Right hindlimb (tissue), 1 donor: ENCODE data around the gene NKX3-2.
"Not testable (repeated sequence)": the region's sequence is repeated elsewhere in the genome, so short reads cannot be mapped to it uniquely, and the experiment has no call there.

Experiments
- DNase-seq: peaks from one replicate; pipeline ENCODE4 v3.0.0-alpha.2; 2018

Gene NKX3-2

GRCh38 chr4:13543839-13544605, at the start of gene NKX3-2:
TSS of gene NKX3-2 (minus strand) at chr4:13544508. CDS start at chr4:13544414, 94 bp downstream.
- no peak for DNase-seq

GRCh38 chr4:13592220-13592619, 47.9 kb upstream of the NKX3-2 start:
- no peak for DNase-seq

GRCh38 chr4:13590766-13591165, 46.5 kb upstream of the NKX3-2 start:
- DNase-seq, result no peak

GRCh38 chr4:13588954-13589353, 44.6 kb upstream of the NKX3-2 start:
- DNase-seq, result no peak

- DNase-seq, result no peak
These were observed 40.2 kb upstream of the NKX3-2 start for GRCh38 chr4:13584481-13584880.

- DNase-seq, result no peak
These were observed 35.7 kb upstream of the NKX3-2 start for GRCh38 chr4:13580036-13580435.

GRCh38 chr4:13577660-13578059, 33.4 kb upstream of the NKX3-2 start:
- no peak for DNase-seq

- no peak for DNase-seq
These were observed 26.6 kb upstream of the NKX3-2 start for GRCh38 chr4:13570916-13571315.

GRCh38 chr4:13567125-13567524, 22.8 kb upstream of the NKX3-2 start:
- DNase-seq, result no peak

- no peak for DNase-seq
These were observed 18.6 kb upstream of the NKX3-2 start for GRCh38 chr4:13562876-13563275.

GRCh38 chr4:13561673-13562072, 17.4 kb upstream of the NKX3-2 start:
- no peak for DNase-seq

- not testable (repeated sequence) for DNase-seq
These were observed 15.8 kb upstream of the NKX3-2 start for GRCh38 chr4:13560111-13560510.

GRCh38 chr4:13559413-13559812, 15.1 kb upstream of the NKX3-2 start:
- no peak for DNase-seq

- DNase-seq, result no peak
These were observed 14.6 kb upstream of the NKX3-2 start for GRCh38 chr4:13558881-13559280.

- no peak for DNase-seq
These were observed 11.0 kb upstream of the NKX3-2 start for GRCh38 chr4:13555325-13555724.

GRCh38 chr4:13553081-13553480, 8.8 kb upstream of the NKX3-2 start:
- no peak for DNase-seq

GRCh38 chr4:13548984-13549546, 4.8 kb upstream of the NKX3-2 start:
- peak; percentile 86 for DNase-seq

- no peak for DNase-seq
These were observed 4.0 kb upstream of the NKX3-2 start for GRCh38 chr4:13548059-13548983.

GRCh38 chr4:13547485-13548041, 3.3 kb upstream of the NKX3-2 start:
- no peak for DNase-seq

- DNase-seq, result no peak
These were observed 2.7 kb upstream of the NKX3-2 start for GRCh38 chr4:13546941-13547484.

GRCh38 chr4:13546142-13546940, 2.0 kb upstream of the NKX3-2 start:
- no peak for DNase-seq

- DNase-seq, result no peak
These were observed 1.1 kb upstream of the NKX3-2 start for GRCh38 chr4:13545394-13545808.
